A172 (cell line): Measurements from ENCODE around the gene NR3C2. TPM values are rescaled to one million over a fixed set of nuclear protein-coding genes. Genes with fewer than 3 reads are reported as not detected.

Experiments
- DNase-seq: peaks from one replicate; pipeline ENCODE4 v3.0.0-alpha.2; 2015; ENCODE audit warnings: low spot score
- total RNA-seq: library from RNA; depleted of rRNA; stranded (reverse); fragments of >200 nt; shearing (Covaris generic); gene quantifications from 2 replicates; pipeline ENCODE4 v1.2.3, GENCODE V29; 2014

The NR3C2 gene
- total RNA-seq, 1 experiment from 2014 or later: 1.3 TPM

DNA sequence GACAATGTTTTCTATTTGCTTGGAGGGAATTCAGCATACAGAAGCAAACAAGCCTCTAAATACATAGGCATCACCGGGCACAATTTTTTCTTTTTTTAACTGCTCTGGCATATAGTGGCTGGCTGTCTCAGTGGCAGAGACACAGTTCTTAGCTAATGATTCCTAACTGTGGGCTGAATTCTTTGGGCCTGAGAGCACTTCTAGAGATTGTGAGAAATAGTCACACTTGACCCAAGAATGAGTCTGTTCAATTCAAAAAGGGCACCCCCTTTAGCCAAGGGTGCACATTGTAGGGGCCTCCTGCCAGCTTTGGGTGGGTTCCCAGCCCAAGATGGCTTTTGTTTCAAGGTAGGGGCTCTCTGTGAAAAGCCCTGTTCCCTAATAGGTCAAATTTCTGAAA, 364.6 kb downstream of the NR3C2 start:
- no peak for DNase-seq

- no peak for DNase-seq
Measured at GRCh38 chr4:148076964-148077363, 365.2 kb downstream of the NR3C2 start.

GRCh38 chr4:148075438-148075837, 366.8 kb downstream of the NR3C2 start:
- no peak for DNase-seq

GRCh38 chr4:148074462-148074861, 367.8 kb downstream of the NR3C2 start:
- DNase-seq: no peak

- DNase-seq: no peak
Measured at GRCh38 chr4:148073349-148073748, 368.9 kb downstream of the NR3C2 start.

DNA sequence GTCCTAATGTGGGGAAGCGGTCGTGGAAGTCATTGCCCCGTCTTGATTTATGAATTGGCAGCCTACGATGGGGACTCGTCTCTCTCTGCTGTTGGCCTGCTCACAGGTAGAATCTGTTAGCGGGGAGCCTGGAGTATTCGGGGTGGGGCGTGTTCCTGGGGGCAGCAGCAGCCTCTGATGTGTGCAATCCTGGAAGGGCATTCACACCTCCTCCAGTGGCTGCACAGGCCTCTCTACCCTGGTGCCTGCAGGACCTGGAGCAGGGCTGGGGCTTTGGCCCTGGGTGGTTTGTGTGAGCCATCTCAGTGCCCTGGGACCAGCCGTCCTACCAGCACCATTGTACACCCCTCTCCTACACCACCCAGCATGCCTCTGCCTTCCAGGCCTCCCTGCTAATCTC, 369.4 kb downstream of the NR3C2 start:
- DNase-seq: no peak

DNA sequence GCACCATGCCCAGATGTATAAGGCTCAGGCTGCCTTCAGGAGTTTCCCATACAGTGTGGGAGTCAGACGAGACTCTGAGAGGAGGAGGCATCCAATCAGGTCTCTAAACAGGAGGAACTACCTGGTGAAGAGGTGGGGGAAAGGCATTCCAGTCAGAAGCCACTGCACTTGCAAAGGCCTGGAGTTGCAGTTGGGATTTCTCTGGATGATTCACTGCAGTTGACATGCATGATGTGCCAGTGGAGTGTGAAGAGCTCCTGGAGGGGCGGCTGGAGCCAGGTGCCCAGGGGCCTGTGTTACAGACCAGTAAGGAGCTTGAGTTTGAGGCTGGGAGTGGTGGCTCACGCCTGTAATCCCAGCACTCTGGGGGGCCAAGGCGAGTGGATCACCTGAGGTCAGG, 371.2 kb downstream of the NR3C2 start:
- DNase-seq: no peak

DNA sequence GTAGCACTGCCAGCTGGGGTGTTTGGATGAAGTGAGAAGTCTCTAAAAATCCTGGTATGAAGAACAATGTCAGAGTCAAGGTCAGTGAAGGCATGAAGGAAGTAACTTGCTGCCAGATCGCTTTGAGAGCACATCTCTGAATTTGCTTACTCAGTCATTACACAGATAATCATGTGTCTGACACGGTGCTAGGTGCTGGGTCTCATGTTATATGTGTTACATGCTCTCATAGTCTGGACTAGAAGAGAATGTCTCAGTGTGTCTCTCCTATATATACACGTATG, 372.4 kb downstream of the NR3C2 start:
- no peak for DNase-seq

DNA sequence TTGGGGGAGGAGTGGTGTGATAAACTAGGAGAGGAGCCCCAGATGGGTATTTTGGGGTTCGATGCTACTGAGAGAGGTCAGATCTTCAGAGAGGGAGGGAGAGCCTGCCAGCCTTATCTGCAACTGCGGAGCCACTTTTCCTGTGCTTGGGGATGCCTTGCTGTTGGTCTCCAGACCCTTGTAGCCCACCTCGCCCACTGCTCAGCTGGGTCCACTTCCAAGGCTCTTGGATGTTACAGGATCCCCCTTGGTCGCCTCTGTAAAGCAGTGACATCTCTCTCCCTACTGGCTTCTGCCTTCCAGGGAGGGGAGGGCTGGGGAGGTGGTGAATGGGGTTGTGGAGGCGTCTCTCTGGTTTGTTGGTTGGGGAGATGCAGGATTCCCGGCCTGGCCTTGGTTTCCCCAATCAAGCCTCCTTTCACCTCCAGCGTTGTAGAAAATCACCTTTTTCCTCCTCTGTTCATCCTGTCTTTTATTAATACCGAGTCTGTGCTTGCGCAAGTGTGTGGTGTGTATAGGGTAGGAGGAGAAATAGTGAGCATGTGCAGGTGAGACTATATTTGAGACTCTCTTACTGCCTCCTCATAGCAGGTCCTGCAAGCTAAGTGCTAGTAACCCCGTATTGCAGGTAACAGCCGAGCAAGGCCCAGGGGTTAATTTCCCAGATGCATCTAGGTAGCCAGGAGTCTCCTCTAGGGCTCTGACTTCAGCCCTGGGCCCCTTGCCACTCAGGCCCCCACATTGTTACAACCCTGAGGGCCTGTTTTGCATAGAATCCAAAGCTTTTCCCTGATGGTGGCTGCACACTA, 372.9 kb downstream of the NR3C2 start:
- DNase-seq: no peak

- DNase-seq: no peak
Measured at GRCh38 chr4:148068065-148068911, 373.9 kb downstream of the NR3C2 start.

DNA sequence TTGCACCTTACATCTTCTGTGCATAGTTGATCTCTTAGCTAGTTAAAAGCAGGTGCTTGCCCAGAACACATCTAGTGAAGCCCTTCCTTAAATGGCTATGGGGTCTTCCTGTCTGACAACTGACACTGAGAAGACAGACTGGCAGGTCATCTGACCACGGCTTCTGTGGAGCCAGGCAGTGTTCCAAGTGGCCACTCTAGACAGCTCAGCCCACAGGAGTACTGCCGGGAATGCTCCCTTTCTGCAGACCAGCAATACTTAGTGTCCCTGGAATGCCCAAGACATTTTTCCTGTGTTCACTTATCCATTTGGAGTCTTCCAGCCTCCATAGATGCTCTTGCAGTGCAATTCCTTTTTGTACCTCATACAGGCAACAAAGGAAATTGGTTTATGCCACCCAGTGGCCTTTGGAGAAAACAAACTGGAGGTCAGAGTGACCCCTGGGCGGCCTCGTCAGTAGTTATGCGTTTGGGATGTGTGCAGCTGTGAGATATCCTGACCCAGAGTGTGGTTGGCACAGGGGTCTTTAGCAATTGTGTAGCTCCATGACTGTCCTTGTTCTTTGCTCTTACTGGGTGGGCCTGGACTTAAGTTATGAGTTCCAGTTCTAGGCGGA, 374.8 kb downstream of the NR3C2 start:
- no peak for DNase-seq

- DNase-seq: no peak
Measured at GRCh38 chr4:148065075-148065474, 377.1 kb downstream of the NR3C2 start.

GRCh38 chr4:148064451-148064850, 377.8 kb downstream of the NR3C2 start:
- no peak for DNase-seq

GRCh38 chr4:148062301-148062950, 379.8 kb downstream of the NR3C2 start:
- no peak for DNase-seq

GRCh38 chr4:148061795-148062194, 380.4 kb downstream of the NR3C2 start:
- no peak for DNase-seq

DNA sequence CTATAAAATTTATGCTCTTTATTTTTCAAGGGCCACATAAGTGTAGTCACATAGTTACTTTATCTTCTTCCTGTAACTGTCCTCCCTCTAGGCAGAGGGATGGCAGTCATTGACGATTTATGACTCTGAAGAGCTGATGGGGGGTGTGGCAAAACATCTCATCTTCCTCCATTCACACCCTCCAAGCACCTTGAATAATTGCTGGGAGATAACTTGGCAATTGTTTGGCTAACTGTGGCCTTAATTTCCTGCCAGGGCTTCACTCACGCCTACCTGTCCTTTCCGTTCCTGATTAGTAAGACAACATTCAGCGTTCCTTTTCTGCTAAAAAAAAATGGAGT, 381.1 kb downstream of the NR3C2 start:
- DNase-seq: no peak

DNA sequence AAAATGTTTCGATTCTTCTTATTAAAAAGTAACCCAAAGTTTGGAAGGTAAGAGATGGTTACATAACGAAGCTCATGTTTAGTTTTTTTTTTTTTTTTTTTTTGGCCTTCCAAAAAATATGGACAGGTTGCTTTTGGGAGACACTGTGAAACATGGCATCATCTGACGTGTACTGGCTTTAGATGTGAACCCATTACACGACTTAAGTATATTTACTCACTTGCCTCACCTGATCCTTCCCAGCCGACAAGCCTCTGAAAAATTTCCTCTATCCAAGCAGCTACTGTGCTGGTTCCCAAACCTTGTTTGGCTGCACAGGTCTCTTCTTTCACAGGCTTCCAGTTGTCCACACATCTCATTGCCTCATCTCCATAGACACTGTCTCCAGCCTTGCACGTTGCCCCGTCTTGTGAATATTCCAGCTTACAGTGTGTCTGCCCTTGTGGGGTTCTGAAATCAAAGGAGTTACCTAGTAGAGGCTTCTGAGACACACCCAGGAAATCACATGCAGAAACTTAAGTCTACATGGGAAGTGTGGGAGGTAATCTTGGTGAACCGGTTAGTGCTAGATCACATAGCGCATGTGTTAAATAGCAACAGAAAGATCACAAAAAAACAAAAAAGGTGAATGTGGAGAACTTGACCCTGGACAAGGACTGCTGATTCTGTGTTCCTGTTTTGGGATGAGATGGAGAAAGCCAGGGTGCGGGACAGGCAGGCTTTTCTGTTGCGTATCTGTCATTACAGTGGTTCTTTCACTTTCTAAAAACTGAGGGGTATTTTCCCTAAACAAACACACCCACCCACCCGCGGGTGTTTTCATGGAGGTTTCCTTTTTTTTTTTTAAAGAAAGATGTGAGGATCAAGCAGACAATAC, 381.7 kb downstream of the NR3C2 start:
- DNase-seq: no peak

GRCh38 chr4:148059617-148060180, 382.5 kb downstream of the NR3C2 start:
- no peak for DNase-seq

- DNase-seq: no peak
Measured at GRCh38 chr4:148057984-148058859, 384.0 kb downstream of the NR3C2 start.

DNA sequence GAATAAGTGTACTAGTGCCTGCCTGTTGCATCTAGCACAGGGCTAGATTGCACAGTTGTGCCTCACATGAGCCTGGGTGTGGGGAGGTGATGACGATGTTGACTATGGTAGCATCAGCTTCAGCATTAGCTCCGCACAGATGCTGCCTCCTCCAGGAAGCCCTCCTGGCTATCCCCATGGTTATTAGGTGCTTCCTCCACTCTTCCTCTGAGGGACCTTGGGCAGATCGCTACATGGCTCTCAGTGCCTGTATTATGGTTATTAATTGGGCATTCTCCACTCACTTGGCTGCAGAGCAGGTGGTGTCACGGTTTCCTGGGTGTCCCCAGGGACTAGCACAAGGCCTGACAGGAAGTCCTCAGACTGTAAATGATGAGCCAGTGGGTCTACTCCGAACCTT, 384.7 kb downstream of the NR3C2 start:
- DNase-seq: no peak
